Limb (tissue), 2 donors: ENCODE data around the gene TRIM63.

ENCODE experiments used
- DNase-seq, 2 donors: peaks; one replicate each; pipeline ENCODE4 v3.0.0-alpha.2; 2016; ENCODE audit errors: extremely low spot score in 2 of 2

Gene TRIM63

GRCh38 chr1:26035203-26035958 lies 32.0 kb downstream of the TRIM63 start:
- peak; percentile 89 to 94 for DNase-seq

DNA sequence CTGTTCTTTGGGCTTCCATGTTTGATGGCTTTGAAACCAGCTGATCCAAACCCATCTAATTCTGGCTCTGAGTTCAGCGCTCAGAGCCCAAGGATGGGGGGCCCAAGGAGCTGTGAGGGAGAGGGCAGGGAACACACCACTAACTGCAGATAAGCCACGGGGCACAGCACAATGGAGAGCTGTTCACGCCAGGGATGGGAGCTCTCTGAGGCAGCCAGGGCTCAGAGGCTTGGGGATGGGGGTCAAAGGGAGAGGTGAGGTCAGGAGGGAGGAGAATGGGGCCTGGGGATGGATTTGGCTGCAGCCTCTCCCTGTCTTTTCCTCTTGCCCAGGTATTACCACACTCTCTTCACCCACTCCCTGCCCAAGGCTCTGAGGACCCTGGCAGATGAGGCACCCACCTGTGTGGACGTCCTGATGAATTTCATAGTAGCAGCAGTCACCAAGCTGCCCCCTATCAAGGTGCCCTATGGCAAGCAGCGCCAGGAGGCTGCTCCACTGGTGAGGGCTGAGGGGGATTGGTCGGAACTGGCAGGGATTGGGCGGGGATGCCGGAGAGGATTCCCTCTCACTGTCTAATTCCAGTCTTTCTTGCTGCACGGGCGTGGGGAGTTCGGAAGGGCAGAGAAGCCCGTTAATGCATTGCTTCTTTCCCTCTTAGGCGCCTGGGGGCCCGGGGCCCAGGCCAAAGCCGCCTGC lies 32.8 kb downstream of the TRIM63 start:
- no peak for DNase-seq

- DNase-seq = no peak
Observed at GRCh38 chr1:26032656-26033357, 34.6 kb downstream of the TRIM63 start.

DNA sequence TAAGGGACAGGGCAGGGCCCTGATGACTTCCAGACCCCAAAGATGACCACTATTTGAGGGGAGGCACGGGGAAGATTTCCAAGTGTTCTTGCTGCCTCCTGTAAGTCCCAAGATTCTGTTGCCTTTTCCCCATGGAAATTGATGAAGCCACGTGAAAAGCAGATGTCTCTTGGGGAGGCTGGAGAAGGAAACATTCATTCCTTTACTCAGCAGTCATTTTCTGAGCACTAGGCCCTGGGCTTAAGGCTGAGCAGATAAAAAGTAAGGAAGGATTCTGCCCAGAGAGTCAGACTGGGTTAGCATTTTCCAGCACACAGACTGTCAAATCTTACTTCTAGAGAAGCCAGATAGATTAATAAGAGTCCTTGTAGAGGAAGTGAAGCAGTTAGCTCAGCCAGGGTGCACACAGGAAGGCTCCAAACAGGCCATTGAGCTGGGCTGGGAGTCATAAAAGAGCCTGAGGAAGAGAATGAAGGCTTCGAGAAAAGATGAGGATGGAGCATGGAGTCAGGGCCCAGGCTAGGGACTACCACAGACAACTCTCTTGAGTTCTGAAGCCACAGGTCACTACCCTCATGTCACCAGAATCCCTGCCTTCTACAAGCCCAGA lies 35.7 kb downstream of the TRIM63 start:
- DNase-seq = no peak

DNA sequence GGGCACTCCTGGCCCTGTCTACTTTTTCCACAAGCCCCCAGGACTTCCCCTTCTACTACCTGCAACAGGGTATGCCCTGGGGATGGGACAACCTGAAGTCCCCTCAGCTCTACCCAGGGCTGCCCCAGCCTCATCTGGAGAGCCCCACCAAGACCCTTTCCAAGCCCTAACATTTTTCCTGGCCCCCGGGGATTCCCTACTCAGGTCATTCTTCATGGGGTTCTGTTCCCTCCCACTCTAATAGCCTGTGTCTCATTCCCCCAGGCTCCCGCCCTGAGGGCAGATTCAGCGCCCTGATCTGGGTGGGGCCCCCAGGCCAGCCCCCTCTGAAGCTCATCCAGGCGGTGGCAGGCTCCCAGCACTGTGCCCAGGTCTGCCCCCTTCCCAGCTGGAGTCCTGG lies 36.2 kb downstream of the TRIM63 start:
- DNase-seq = no peak

DNA sequence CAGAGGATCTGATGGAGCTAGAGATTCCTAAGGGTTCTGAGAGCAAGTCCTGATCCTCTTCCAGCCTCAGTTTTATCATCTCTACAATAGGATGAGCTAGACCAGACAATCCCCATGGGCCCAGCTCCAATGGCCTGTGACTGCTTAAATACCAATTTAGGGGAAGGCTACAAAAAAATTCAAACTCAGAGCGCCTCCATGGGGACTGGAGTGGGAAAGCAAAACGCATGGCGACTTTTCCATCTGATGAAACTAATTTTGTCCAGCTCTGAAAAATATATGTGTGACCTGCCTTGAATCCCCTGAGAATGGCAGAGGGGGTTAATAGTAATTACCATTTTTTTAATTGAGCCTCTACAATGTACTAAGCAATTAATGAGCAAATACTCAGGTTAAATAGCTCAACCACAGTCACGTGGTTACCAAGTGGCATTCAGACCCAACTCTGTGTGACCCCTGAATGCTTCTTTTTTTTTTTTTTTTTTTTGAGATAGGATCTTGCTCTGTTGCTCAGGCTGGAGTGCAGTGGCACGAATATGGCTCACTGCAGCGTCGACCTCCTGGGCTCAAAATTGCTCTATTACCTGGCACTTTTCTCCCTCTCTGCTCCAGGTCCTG lies 37.5 kb downstream of the TRIM63 start:
- DNase-seq = no peak

DNA sequence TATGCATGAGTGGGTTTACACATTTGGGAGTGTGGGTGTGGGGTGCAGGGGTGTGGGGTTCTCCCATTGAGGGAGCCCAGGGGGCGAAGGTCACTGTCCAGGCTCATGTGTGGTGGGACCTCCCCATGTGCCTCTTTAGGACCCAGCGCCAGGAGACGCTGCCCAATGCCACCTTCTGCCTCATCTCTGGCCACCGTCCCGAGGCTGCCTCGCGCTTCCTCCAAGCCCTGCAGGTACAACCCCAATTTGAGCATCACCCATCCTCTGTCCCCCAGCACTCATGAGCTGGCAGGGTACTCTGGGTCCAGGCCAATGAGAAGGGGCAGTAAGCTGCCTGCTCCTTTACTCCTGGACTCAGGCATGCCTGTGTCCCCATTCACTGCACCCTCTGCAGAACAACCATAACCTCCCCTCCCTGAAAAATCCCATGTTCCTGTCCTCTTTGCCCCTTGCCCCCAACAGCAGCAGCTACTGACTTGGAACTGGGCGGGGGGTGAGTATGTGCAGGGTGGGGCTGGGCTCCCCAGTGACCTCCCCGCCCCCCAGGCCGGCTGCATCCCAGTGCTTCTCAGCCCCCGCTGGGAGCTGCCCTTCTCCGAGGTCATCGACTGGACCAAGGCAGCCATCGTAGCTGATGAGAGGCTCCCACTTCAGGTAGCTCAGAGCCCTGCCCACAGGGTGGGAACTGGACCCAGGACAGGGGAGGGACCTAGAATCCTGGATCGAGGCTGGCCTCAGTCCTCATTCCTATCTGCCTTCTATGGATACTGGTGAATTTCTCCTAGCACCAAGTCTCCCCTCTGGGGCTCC lies 38.2 kb downstream of the TRIM63 start:
- DNase-seq = peak in 1 of 2 donors; percentile 24

- peak in 1 of 2 donors; percentile 55 for DNase-seq
Observed at GRCh38 chr1:26028490-26028980, 38.9 kb downstream of the TRIM63 start.

GRCh38 chr1:26027716-26028489 lies 39.5 kb downstream of the TRIM63 start:
- DNase-seq = no peak

DNA sequence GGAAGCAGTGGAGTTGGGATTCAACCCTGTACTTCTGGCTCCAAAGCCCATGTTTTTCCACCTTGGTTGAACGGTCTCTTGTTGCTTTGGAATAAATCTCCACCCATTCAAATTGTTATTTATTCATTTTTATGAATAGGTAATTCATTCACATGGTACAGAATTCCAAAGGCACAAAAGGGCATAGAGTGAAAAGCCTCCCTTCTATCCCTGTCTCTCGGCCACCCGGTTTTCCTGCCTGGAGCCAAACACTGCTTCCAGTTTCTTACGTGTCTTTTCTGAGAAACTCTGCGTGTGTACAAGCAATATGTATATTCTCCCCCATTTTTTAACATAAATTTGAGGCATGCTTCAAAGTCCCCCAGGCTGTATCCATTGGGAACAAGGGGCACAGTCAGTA lies 41.9 kb downstream of the TRIM63 start:
- peak in 1 of 2 donors; percentile 14 for DNase-seq

GRCh38 chr1:26025060-26025459 lies 42.4 kb downstream of the TRIM63 start:
- peak in 1 of 2 donors; percentile 26 for DNase-seq

DNA sequence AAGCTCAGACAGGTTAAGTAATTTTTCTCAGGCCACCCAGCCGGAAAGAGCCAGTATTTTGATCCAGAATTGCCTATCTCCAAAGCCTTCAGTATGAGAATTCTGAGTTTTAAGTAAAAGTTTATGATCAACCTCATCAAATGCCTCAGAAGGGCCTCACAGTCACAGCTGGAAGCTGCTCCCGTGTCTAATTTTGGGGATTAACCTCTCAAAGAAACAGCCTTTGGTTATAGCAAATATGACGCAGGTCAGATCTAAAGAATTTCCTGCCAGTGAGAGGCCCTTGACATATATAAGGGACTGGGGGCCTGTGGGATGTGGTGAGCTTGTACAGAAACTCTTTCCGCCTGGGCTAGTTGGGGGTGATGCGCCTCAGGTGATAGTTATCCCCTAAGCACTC lies 43.6 kb downstream of the TRIM63 start:
- DNase-seq = no peak

- DNase-seq = peak in 1 of 2 donors; percentile 27
Observed at GRCh38 chr1:26023009-26023408, 44.4 kb downstream of the TRIM63 start.

- DNase-seq = no peak
Observed at GRCh38 chr1:26022404-26022779, 45.0 kb downstream of the TRIM63 start.

DNA sequence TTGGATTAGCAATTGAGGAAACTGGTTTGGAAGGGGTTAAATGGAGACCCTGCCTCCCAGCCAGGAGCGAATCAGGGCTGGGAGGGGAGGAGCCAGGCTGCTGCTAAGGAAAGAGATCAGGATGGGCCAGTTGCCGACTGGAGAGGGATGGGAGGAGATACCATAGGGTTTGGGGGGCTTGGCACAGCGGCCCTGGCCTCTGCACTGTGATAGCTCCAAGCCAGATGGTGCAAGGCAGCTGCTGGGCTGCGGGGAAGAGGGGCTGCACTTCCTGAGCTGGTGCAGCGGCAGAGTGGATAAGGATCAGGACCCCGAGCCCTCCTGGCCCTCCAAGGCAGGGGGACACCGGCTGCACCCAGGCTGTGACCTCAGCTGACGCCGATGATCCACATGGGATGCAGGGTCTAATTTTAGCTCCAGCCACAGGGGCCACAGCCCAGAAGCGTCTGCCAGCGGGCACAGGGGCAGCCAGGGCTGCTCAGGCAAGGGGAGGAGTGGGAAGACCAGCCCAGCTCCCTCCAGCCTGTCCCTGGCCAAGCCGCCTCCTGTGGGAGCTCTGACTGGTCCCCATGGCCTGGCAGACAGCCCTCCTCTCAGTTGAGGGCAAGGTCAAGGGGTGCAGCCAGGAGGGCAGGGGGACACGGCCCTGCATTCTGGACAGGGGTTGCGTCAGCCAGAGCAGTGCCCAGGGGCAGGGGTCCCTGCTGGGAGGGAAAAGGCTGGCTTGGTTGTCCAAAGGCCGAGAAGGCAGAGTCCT lies 45.6 kb downstream of the TRIM63 start, which contains the start of gene EXTL1:
Gene EXTL1, plus strand, starts transcription at position 129 of the 757 bp plus-strand sequence. CDS start 872 bp downstream, outside the sequence.
- DNase-seq = peak; percentile 79 to 89

DNA sequence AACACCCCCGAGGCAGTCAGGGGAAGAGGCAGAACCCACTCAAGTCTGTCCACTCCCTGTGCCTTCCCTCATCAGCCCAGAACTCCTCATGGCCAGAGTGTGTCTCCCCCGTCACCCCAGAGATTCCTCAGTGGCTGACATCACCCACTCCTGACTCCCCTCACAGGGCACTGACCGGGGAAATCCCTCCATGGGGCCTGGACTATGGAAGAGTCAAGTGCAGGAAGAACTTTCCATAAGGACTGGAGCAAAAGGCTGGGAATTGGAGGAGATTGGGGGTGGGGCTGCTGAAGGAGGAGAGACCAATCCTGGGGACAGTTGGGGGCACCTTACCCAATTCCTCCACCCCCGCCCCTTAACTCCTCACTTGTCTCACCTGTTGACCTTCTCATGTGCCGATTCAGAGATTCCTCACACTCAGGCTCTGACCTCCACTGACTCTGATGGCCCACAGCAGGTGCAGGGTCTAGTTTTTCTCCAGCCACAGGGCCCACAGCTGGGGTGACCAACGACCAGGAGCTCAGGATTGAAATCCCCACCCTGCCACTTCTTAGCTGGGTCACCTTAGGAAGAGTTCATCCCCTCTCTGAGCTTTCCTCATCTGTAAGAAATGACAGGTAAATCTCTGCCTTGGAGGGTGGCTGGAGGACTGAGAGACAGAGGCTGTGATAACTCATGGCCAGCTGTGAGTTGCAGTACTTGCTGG lies 46.3 kb downstream of the TRIM63 start:
- DNase-seq = no peak

DNA sequence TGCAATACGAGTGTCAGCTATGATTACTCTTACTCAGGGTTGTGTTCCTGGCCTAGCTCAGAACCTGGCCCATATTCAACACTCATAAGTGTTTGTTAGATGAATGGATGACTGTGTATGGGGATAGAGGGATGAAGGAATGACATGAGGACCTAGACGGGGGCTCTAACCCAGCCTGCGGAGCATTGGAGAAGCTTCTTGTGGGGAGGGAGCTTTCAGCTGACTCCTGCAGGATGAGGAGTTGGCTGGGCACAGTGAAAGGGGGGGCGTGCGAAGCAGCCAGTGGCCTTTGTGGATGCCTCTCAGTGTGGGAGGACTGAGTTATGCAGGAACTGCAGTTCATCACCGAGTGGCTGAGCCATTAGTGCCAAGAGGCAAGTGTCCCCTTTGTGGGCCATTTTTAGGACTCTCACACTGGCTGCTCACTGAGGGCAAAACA lies 47.1 kb downstream of the TRIM63 start:
- DNase-seq = peak in 1 of 2 donors; percentile 21
